Type B pancreatic cell (in vitro differentiated cells): ENCODE results near the gene COL17A1. TPM values are rescaled to one million over a fixed set of nuclear protein-coding genes. Genes with fewer than 3 reads are reported as not detected.

Experiments used
- DNase-seq: peaks from one replicate; pipeline ENCODE4 v3.0.0; 2021; ENCODE audit warnings: mixed read lengths; ENCODE audit not compliant: unreplicated experiment; ENCODE audit errors: extremely low spot score
- H3K27ac Mint-ChIP-seq: 2 replicates; pipeline ENCODE4 v1.8.0; 2021; ENCODE audit warnings: mild to moderate bottlenecking, mixed read lengths
- H3K27me3 Mint-ChIP-seq: 2 replicates; pipeline ENCODE4 v1.8.0; 2021; ENCODE audit warnings: mixed read lengths
- H3K36me3 Mint-ChIP-seq: 2 replicates; pipeline ENCODE4 v1.8.0; 2021; ENCODE audit warnings: mixed read lengths
- H3K4me1 Mint-ChIP-seq: one replicate; pipeline ENCODE4 v1.8.0; 2021; ENCODE audit warnings: mixed read lengths; ENCODE audit not compliant: unreplicated experiment
- H3K4me3 Mint-ChIP-seq: 2 replicates; pipeline ENCODE4 v1.8.0; 2021; ENCODE audit warnings: mild to moderate bottlenecking, mixed read lengths
- H3K9me3 Mint-ChIP-seq: 2 replicates; pipeline ENCODE4 v1.8.0; 2021; ENCODE audit warnings: mixed read lengths
- CTCF ChIP-seq: fragments of 200-600 bp; sonication (generic); conservative IDR thresholded peaks from 2 replicates; pipeline ENCODE4 v1.5.0; 2021; ENCODE audit warnings: antibody characterized with exemption, mild to moderate bottlenecking
- total RNA-seq: library from RNA; stranded (reverse); gene quantifications from 2 replicates; pipeline ENCODE4 v1.2.1, GENCODE V29; 2021; ENCODE audit warnings: low replicate concordance

The COL17A1 gene
- total RNA-seq, 1 donor from 2014 or later = 14.5 TPM

- Mint-ChIP-seq H3K27ac (no peak overlapping the region), H3K9me3 (no peaks in the 10 kb centered on the region), H3K4me1 (peaks cover 24% of the 10 kb centered on the region), H3K36me3 (no peaks in the 10 kb centered on the region), H3K4me3 (no peak overlapping the region), H3K27me3 (no peaks in the 10 kb centered on the region)
- DNase-seq = no peak
- TF ChIP-seq CTCF = no peak
These were observed 3.7 kb downstream of the COL17A1 start for GRCh38 chr10:104081998-104082397.

GRCh38 chr10:104080762-104081161, 4.9 kb downstream of the COL17A1 start:
- H3K4me1 Mint-ChIP-seq = peaks cover 18% of the 10 kb centered on the region
- no peaks in the 10 kb centered on the region for H3K36me3 Mint-ChIP-seq
- no peak overlapping the region for H3K27ac Mint-ChIP-seq
- no peaks in the 10 kb centered on the region for H3K27me3 Mint-ChIP-seq
- H3K4me3 Mint-ChIP-seq = no peak overlapping the region
- TF ChIP-seq CTCF = peak; percentile 65
- H3K9me3 Mint-ChIP-seq = no peaks in the 10 kb centered on the region
- no peak for DNase-seq

- TF ChIP-seq CTCF = no peak
- H3K36me3 Mint-ChIP-seq = no peaks in the 10 kb centered on the region
- H3K9me3 Mint-ChIP-seq = no peaks in the 10 kb centered on the region
- H3K27ac Mint-ChIP-seq = no peak overlapping the region
- DNase-seq = no peak
- peaks cover 7% of the 10 kb centered on the region for H3K4me1 Mint-ChIP-seq
- no peaks in the 10 kb centered on the region for H3K27me3 Mint-ChIP-seq
- no peak overlapping the region for H3K4me3 Mint-ChIP-seq
These were observed 8.0 kb downstream of the COL17A1 start for GRCh38 chr10:104077663-104078151.

- H3K9me3 Mint-ChIP-seq = no peaks in the 10 kb centered on the region
- no peaks in the 10 kb centered on the region for H3K27me3 Mint-ChIP-seq
- no peaks in the 10 kb centered on the region for H3K36me3 Mint-ChIP-seq
- DNase-seq = no peak
- H3K4me1 Mint-ChIP-seq = peaks cover 3% of the 10 kb centered on the region
- no peak overlapping the region for H3K4me3 Mint-ChIP-seq
- no peak overlapping the region for H3K27ac Mint-ChIP-seq
- no peak for TF ChIP-seq CTCF
These were observed 8.4 kb downstream of the COL17A1 start for GRCh38 chr10:104077247-104077646.

- no peak overlapping the region for H3K4me3 Mint-ChIP-seq
- H3K27me3 Mint-ChIP-seq = no peaks in the 10 kb centered on the region
- no peak for DNase-seq
- H3K36me3 Mint-ChIP-seq = peaks cover under 1% of the 10 kb centered on the region
- no peak for TF ChIP-seq CTCF
- peaks cover 3% of the 10 kb centered on the region for H3K4me1 Mint-ChIP-seq
- no peaks in the 10 kb centered on the region for H3K9me3 Mint-ChIP-seq
- H3K27ac Mint-ChIP-seq = no peak overlapping the region
These were observed 8.9 kb downstream of the COL17A1 start for GRCh38 chr10:104076743-104077160.

GRCh38 chr10:104074505-104074904, 11.2 kb downstream of the COL17A1 start:
- peaks cover 3% of the 10 kb centered on the region for H3K27me3 Mint-ChIP-seq
- no peak for DNase-seq
- no peak overlapping the region for H3K4me3 Mint-ChIP-seq
- no peaks in the 10 kb centered on the region for H3K9me3 Mint-ChIP-seq
- peaks cover 3% of the 10 kb centered on the region for H3K36me3 Mint-ChIP-seq
- peaks cover 3% of the 10 kb centered on the region for H3K4me1 Mint-ChIP-seq
- TF ChIP-seq CTCF = no peak
- H3K27ac Mint-ChIP-seq = no peak overlapping the region
